Activated CD4-positive, alpha-beta T cell treated with anti-CD3 and anti-CD28 coated beads for 36 hours (primary cell): Measurements from ENCODE around the gene JADE3. TPM values are rescaled to one million over a fixed set of nuclear protein-coding genes. Genes with fewer than 3 reads are reported as not detected.
A peak's percentile ranks its signal among the peaks of the same experiment; 100 is the strongest.

Source experiments
- ATAC-seq: fragments of 200-7000 bp; cut with Tn5 transposase; one replicate; pipeline ENCODE4 v1.10.0; 2021; ENCODE audit warnings: mild to moderate bottlenecking, moderate library complexity
- CTCF ChIA-PET: fragments of 350-600 bp; sonication (Branson Sonifier 250); formaldehyde crosslinking; loops from one replicate; lab custom pipeline; 2021; ENCODE audit warnings: antibody characterized with exemption; lab: Charles Lee
- POLR2A ChIA-PET: fragments of 350-600 bp; sonication (Branson Sonifier 250); formaldehyde crosslinking; loops from one replicate; lab custom pipeline; 2021; ENCODE audit warnings: antibody characterized with exemption, inconsistent platforms; lab: Charles Lee
- DNase-seq: peaks from one replicate; pipeline ENCODE4 v3.0.0-alpha.2; 2020
- H3K27ac Mint-ChIP-seq: one replicate; pipeline ENCODE4 v1.8.0; 2021; ENCODE audit warnings: mixed read lengths
- H3K27me3 Mint-ChIP-seq: one replicate; pipeline ENCODE4 v1.8.0; 2021; ENCODE audit warnings: mixed read lengths
- H3K36me3 Mint-ChIP-seq: one replicate; pipeline ENCODE4 v1.8.0; 2021; ENCODE audit warnings: low read depth, mixed read lengths
- H3K4me1 Mint-ChIP-seq: one replicate; pipeline ENCODE4 v1.8.0; 2021; ENCODE audit warnings: mixed read lengths
- H3K4me3 Mint-ChIP-seq: one replicate; pipeline ENCODE4 v1.8.0; 2021; ENCODE audit warnings: mild to moderate bottlenecking, moderate library complexity, mixed read lengths
- H3K9me3 Mint-ChIP-seq: one replicate; pipeline ENCODE4 v1.8.0; 2021; ENCODE audit warnings: low read depth, mixed read lengths
- intact Hi-C, 2 experiments: fragments of 100-400 bp; cut with DNase I in 1 of 2; cut with micrococcal nuclease in 1 of 2; formaldehyde crosslinking; loops; one replicate each; pipeline versions ENCODE4 v1.14.2 to v1.15.1; 2022 to 2024; cut with DNase I, micrococcal nuclease
- total RNA-seq, 2 experiments: library from RNA; stranded (reverse); gene quantifications; one replicate each; pipeline ENCODE4 v1.2.3, GENCODE V29; 2021

Gene JADE3
- total RNA-seq, 2 experiments from 2014 or later, result 1.5 to 2.7 TPM

GRCh38 chrX:47091149-47091775 is 179.0 kb downstream of the JADE3 start:
- intact Hi-C loops, result loop anchor here (5.0 kb wide), 3 partner anchors 179 to 334 kb away; partner anchors contain the start of genes JADE3 (in 1 of the 2) and SLC9A7 (in 1 of the 2)
- Mint-ChIP-seq H3K27me3 (no peaks in the 10 kb centered on the region), H3K27ac (no peak overlapping the region), H3K4me3 (no peak overlapping the region), H3K4me1 (peaks cover 10% of the 10 kb centered on the region), H3K36me3 (no peaks in the 10 kb centered on the region), H3K9me3 (no peaks in the 10 kb centered on the region)
- peak; percentile 39 for ATAC-seq
- ChIA-PET CTCF (no interaction called here), POLR2A (no interaction called here)
- no peak for DNase-seq

- CTCF ChIA-PET, result interaction anchor here (0.7 to 1.5 kb wide), 9 partner anchors 13 to 707 kb away, joined by 3 to 8 read pairs (median 3); no protein-coding TSS in a partner anchor
- Mint-ChIP-seq H3K27ac (no peak overlapping the region), H3K36me3 (no peaks in the 10 kb centered on the region), H3K4me3 (no peak overlapping the region), H3K27me3 (no peaks in the 10 kb centered on the region), H3K4me1 (peaks cover 10% of the 10 kb centered on the region), H3K9me3 (no peaks in the 10 kb centered on the region)
- intact Hi-C loops, result loop anchor here (2.0 to 5.0 kb wide), 5 partner anchors 62 to 336 kb away; partner anchors contain the start of genes SLC9A7 (in 2 of the 2) and JADE3 (in 1 of the 2)
- ATAC-seq (no peak), DNase-seq (peak; percentile 10)
- POLR2A ChIA-PET, result interaction anchor here (1.2 kb wide), 1 partner anchor 186 kb away, joined by 3 read pairs; no protein-coding TSS in a partner anchor
These were observed 181.0 kb downstream of the JADE3 start for GRCh38 chrX:47093248-47093647.

GRCh38 chrX:47093860-47094259 is 181.6 kb downstream of the JADE3 start:
- H3K27me3 Mint-ChIP-seq, result no peaks in the 10 kb centered on the region
- ChIA-PET POLR2A (interaction anchor here (1.2 kb wide), 1 partner anchor 186 kb away, joined by 3 read pairs; no protein-coding TSS in a partner anchor), CTCF (interaction anchor here (0.7 to 1.5 kb wide), 7 partner anchors 13 to 708 kb away, joined by 3 to 8 read pairs (median 3); no protein-coding TSS in a partner anchor)
- no peaks in the 10 kb centered on the region for H3K36me3 Mint-ChIP-seq
- H3K27ac Mint-ChIP-seq, result no peak overlapping the region
- no peaks in the 10 kb centered on the region for H3K9me3 Mint-ChIP-seq
- no peak for ATAC-seq
- intact Hi-C loops, result loop anchor here (2.0 to 5.0 kb wide), 5 partner anchors 63 to 337 kb away; partner anchors contain the start of genes SLC9A7 (in 2 of the 2) and JADE3 (in 1 of the 2)
- H3K4me1 Mint-ChIP-seq, result peaks cover 10% of the 10 kb centered on the region
- no peak for DNase-seq
- no peak overlapping the region for H3K4me3 Mint-ChIP-seq

- POLR2A ChIA-PET, result no interaction called here
- Mint-ChIP-seq H3K27me3 (no peaks in the 10 kb centered on the region), H3K27ac (no peak overlapping the region), H3K9me3 (no peaks in the 10 kb centered on the region), H3K36me3 (no peaks in the 10 kb centered on the region), H3K4me3 (no peak overlapping the region), H3K4me1 (no peaks in the 10 kb centered on the region)
- CTCF ChIA-PET, result interaction anchor here (0.6 to 1.2 kb wide), 2 partner anchors 9 to 164 kb away, joined by 3 read pairs; no protein-coding TSS in a partner anchor
- DNase-seq, result no peak
- intact Hi-C loops, result no loop called here
- no peak for ATAC-seq
These were observed 184.8 kb downstream of the JADE3 start for GRCh38 chrX:47097018-47097417.

- no peak for DNase-seq
These were observed 186.3 kb downstream of the JADE3 start for GRCh38 chrX:47098338-47099094.

GRCh38 chrX:47101206-47101605 is 189.0 kb downstream of the JADE3 start:
- H3K9me3 Mint-ChIP-seq, result no peaks in the 10 kb centered on the region
- intact Hi-C loops, result no loop called here
- ChIA-PET POLR2A (no interaction called here), CTCF (no interaction called here)
- H3K36me3 Mint-ChIP-seq, result no peaks in the 10 kb centered on the region
- no peak for DNase-seq
- H3K27ac Mint-ChIP-seq, result no peak overlapping the region
- no peak for ATAC-seq
- no peak overlapping the region for H3K4me3 Mint-ChIP-seq
- no peaks in the 10 kb centered on the region for H3K27me3 Mint-ChIP-seq
- no peaks in the 10 kb centered on the region for H3K4me1 Mint-ChIP-seq

More at GRCh38 chrX:47098338-47099094, 186.3 kb downstream of the JADE3 start:
- intact Hi-C loops, result no loop called here
- H3K9me3 Mint-ChIP-seq, result no peaks in the 10 kb centered on the region
- no peak for ATAC-seq
- POLR2A ChIA-PET, result no interaction called here
- no peaks in the 10 kb centered on the region for H3K36me3 Mint-ChIP-seq
- H3K4me3 Mint-ChIP-seq, result no peak overlapping the region
- CTCF ChIA-PET, result interaction anchor here (1.2 kb wide), 1 partner anchor 8 kb away, joined by 3 read pairs; no protein-coding TSS in a partner anchor
- H3K4me1 Mint-ChIP-seq, result no peaks in the 10 kb centered on the region
- no peak overlapping the region for H3K27ac Mint-ChIP-seq
- no peaks in the 10 kb centered on the region for H3K27me3 Mint-ChIP-seq

Other genes with a start within 250 kb of the JADE3 start
- 10 to 100 TPM; 16.3 to 19.2 TPM for gene SLC9A7, start 153.3 kb upstream of the JADE3 start, total RNA-seq
- gene RP2, start 75.4 kb upstream of the JADE3 start, total RNA-seq, result 1 to 10 TPM; 3.3 to 5.0 TPM
- not detected for gene RGN, start 166.0 kb downstream of the JADE3 start, total RNA-seq
- 10 to 100 TPM; 89.9 to 90.8 TPM for gene NDUFB11, start 232.3 kb downstream of the JADE3 start, total RNA-seq
- 10 to 100 TPM; 63.8 to 72.1 TPM for gene RBM10, start 232.8 kb downstream of the JADE3 start, total RNA-seq